ENCODE results near the gene RABGAP1L.

GRCh38 chr1:174398246-174398645, 238.9 kb downstream of the RABGAP1L start:
- TF ChIP-seq POLR2A (IDR thresholded peaks at IDR 0.05; ENCODE audit: extremely low read depth, insufficient read length), result no peak
- no peak for TF ChIP-seq CTCF (IDR thresholded peaks at IDR 0.05; ENCODE audit: low read depth, low read length)
